ENCODE measurements around the gene KCNK15. TPM values are rescaled to one million over a fixed set of nuclear protein-coding genes. Genes with fewer than 3 reads are reported as not detected.

Gene KCNK15
- total RNA-seq, 1 experiment from 2014 or later, result 1.4 TPM

DNA sequence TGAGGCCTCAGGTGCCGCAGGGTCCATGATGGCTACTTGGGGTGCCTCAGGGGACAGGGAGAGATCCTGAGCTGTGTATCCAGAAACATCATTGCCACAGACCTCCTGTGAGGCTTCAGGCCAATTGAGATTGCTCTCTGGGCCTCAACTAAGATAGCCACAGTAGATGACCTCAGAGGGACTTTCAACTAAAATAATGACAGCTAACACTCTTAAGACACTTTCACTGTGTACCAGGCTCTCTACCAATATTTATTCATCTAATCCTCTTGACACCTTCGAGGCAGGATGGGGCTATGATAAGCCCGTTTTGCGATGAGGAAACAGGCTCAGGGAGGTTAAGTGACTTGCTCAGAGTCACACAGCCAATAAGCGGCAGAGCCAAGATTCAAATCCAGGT lies 54.0 kb downstream of the KCNK15 start:
- Mint-ChIP-seq H3K9me3 (ENCODE audit: unreplicated experiment) (no peaks in the 10 kb centered on the region), H3K4me1 (ENCODE audit: insufficient read depth, unreplicated experiment) (no peaks in the 10 kb centered on the region), H3K27ac (ENCODE audit: low read depth, unreplicated experiment) (no peak overlapping the region), H3K36me3 (ENCODE audit: insufficient read depth, unreplicated experiment) (no peaks in the 10 kb centered on the region), H3K4me3 (ENCODE audit: unreplicated experiment) (no peak overlapping the region), H3K27me3 (ENCODE audit: insufficient read depth, unreplicated experiment) (peaks cover 43% of the 10 kb centered on the region)
- TF ChIP-seq, protein P1, sequence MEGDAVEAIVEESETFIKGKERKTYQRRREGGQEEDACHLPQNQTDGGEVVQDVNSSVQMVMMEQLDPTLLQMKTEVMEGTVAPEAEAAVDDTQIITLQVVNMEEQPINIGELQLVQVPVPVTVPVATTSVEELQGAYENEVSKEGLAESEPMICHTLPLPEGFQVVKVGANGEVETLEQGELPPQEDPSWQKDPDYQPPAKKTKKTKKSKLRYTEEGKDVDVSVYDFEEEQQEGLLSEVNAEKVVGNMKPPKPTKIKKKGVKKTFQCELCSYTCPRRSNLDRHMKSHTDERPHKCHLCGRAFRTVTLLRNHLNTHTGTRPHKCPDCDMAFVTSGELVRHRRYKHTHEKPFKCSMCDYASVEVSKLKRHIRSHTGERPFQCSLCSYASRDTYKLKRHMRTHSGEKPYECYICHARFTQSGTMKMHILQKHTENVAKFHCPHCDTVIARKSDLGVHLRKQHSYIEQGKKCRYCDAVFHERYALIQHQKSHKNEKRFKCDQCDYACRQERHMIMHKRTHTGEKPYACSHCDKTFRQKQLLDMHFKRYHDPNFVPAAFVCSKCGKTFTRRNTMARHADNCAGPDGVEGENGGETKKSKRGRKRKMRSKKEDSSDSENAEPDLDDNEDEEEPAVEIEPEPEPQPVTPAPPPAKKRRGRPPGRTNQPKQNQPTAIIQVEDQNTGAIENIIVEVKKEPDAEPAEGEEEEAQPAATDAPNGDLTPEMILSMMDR (IDR thresholded peaks at IDR 0.05; ENCODE audit: unreplicated experiment), result no peak
- ChIA-PET CTCF (interaction anchor here (1.0 to 1.8 kb wide), 2 partner anchors 14 to 52 kb away, joined by 4 to 9 read pairs; no protein-coding TSS in a partner anchor), POLR2A (interaction anchor here (0.9 kb wide), 1 partner anchor 31 kb away, joined by 3 read pairs; no protein-coding TSS in a partner anchor)
- intact Hi-C loops (cut with micrococcal nuclease), result no loop called here
- DNase-seq (ENCODE audit: unreplicated experiment), result no peak
- no TSS peak for BruUV-seq (replicated peaks)

DNA sequence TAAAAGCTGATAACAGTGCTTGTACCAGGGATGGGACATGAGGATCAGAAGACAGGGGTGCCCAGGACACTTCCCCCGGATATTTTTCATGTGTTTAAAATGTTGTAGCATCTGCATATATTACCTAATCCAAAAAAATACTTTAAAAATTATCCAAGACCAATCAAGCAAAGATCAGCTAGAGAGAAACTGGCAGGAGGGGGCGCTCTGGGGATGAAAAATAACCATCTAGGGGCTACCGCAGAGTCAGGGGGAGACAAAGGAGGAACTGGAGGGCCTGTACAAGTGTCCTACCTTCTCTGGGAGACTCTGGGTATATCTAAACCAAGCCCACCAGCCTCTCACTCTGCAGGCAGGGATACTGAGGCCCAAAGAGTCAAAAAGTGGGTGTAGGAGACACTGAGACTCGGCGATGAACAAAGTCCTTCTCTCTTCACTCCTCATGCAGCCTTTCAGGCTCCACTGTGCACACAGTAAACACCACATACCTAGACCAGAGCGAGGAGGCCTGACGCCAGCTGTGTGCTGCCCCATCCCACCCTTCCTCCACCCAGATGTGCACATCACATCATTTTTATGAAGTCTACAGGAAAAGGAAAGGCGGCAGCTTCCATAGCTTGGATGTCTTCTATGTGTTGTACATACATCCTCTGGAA lies 54.9 kb downstream of the KCNK15 start:
- H3K36me3 Mint-ChIP-seq (ENCODE audit: insufficient read depth, unreplicated experiment), result no peaks in the 10 kb centered on the region
- ChIA-PET POLR2A (interaction anchor here (0.6 to 0.9 kb wide), 2 partner anchors 32 to 85 kb away, joined by 3 read pairs; partner anchors contain the start of gene YWHAB), CTCF (interaction anchor here (0.6 to 1.8 kb wide), 5 partner anchors 15 to 490 kb away, joined by 3 to 9 read pairs (median 3); no protein-coding TSS in a partner anchor)
- TF ChIP-seq, protein P1 (IDR thresholded peaks at IDR 0.05; ENCODE audit: unreplicated experiment), result peak; percentile 23
- no peaks in the 10 kb centered on the region for H3K9me3 Mint-ChIP-seq (ENCODE audit: unreplicated experiment)
- intact Hi-C loops (cut with micrococcal nuclease), result no loop called here
- peak; percentile 20 for DNase-seq (ENCODE audit: unreplicated experiment)
- no peak overlapping the region for H3K4me3 Mint-ChIP-seq (ENCODE audit: unreplicated experiment)
- H3K27ac Mint-ChIP-seq (ENCODE audit: low read depth, unreplicated experiment), result no peak overlapping the region
- peaks cover 48% of the 10 kb centered on the region for H3K27me3 Mint-ChIP-seq (ENCODE audit: insufficient read depth, unreplicated experiment)
- BruUV-seq (replicated peaks), result no TSS peak
- H3K4me1 Mint-ChIP-seq (ENCODE audit: insufficient read depth, unreplicated experiment), result no peaks in the 10 kb centered on the region

Other genes starting within 250 kb of the KCNK15 start
- 104 and 126 TPM in 2 replicates for gene SERINC3, start 223.8 kb upstream of the KCNK15 start, total RNA-seq (2022)
- 19.2 and 24.8 TPM in 2 replicates for gene PKIG, start 163.3 kb upstream of the KCNK15 start, total RNA-seq (2022)
- 5.1 and 6.0 TPM in 2 replicates for gene ADA, start 94.2 kb upstream of the KCNK15 start, total RNA-seq (2022)
- gene CCN5, start 30.5 kb upstream of the KCNK15 start, total RNA-seq (2022), result 0.93 and 1.4 TPM in 2 replicates
- not detected in 2 replicates for gene RIMS4, start 64.7 kb downstream of the KCNK15 start, total RNA-seq (2022)
- gene YWHAB, start 139.8 kb downstream of the KCNK15 start, total RNA-seq (2022), result 235 and 250 TPM in 2 replicates
- 150 and 182 TPM in 2 replicates for gene PABPC1L, start 164.2 kb downstream of the KCNK15 start, total RNA-seq (2022)
- gene TOMM34, start 214.5 kb downstream of the KCNK15 start, total RNA-seq (2022), result 55.5 and 60.0 TPM in 2 replicates
- 47.7 and 51.4 TPM in 2 replicates for gene STK4, start 220.6 kb downstream of the KCNK15 start, total RNA-seq (2022)

Measured in MCF 10A (cell line).